ENCODE results near the gene FTL.
"Not testable (repeated sequence)": the region's sequence is repeated elsewhere in the genome, so short reads cannot be mapped to it uniquely, and the experiment has no call there.

FTL gene

DNA sequence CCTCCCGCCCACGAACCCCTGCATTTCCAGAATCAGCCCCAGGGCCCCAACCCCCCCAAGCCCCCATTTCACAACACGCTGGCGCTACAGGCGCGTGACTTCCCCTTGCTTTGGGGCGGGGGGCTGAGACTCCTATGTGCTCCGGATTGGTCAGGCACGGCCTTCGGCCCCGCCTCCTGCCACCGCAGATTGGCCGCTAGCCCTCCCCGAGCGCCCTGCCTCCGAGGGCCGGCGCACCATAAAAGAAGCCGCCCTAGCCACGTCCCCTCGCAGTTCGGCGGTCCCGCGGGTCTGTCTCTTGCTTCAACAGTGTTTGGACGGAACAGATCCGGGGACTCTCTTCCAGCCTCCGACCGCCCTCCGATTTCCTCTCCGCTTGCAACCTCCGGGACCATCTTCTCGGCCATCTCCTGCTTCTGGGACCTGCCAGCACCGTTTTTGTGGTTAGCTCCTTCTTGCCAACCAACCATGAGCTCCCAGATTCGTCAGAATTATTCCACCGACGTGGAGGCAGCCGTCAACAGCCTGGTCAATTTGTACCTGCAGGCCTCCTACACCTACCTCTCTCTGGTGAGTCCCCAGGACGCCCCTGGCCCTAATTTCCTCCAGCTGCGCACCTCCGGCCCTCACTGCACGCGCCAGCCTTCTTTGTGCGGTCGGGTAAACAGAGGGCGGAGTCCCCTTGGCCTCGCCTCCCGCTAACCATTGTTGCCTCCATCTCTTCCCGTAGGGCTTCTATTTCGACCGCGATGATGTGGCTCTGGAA, at the start of gene FTL:
TSS of gene FTL (plus strand) at position 270 of the 766 bp plus-strand sequence. CDS start at position 469, 199 bp downstream.
- DNase-seq (ENCODE audit: low read depth in 3 of 3): peak; percentile 75 to 79 (median 76)

DNA sequence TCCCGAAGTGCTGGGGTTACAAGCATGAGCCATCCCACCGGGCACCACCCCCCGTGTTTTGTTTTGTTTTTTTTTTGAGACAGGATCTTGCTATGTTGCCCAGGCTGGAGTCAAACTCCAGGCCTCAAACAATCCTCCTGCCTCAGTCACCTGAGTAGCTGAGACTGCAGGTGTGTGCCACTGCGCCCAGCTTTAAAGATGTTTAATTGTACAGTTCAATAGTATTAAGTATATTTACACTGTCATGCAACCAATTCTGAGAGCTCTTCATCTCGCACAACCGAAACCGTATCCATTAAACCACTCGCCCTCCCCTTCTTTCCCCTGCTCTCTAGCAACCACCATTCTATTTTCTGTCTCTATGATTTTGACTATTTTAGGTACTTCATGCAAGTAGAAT, 49.4 kb upstream of the FTL start:
- no peak for DNase-seq (ENCODE audit: low read depth in 3 of 3)

DNA sequence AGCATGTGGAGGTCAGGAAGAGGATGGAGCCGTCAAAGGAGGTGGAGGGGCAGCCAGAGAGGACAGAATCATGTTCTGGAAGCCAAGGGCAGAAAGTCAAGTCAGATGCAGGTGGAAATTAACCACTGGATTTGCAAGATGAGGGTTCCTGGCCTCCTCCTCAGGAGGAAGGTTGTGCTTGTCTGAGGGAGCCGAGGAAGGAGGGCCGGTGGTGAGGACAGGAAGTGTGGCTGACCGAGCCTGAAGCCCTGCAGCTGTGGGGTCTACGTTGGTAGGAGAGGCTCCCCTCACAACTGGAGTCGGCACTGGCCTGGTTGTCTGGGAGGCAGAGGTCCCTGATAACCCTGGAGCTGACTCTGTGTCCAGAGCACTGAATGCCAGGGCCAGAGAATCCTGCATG, 47.0 kb upstream of the FTL start:
- DNase-seq (ENCODE audit: low read depth in 3 of 3): no peak

DNA sequence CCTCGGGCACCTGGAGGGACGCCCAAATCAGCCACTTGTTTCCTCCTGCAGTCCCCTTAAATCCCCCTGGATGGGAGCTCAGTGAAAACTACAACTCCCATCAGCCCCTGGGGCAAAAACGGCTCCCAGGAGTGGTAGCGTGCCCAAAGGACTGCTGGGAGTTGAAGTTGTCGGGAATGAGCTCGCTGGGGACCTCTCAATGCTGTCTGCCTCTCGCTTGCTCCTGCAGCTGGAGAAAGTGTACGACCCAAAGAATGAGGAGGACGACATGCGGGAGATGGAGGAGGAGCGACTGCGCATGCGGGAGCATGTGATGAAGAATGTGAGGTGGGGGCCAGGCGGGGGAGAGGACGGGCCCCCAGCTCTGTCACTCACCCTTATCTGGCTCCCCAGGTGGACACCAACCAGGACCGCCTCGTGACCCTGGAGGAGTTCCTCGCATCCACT, 46.3 kb upstream of the FTL start:
- no peak for DNase-seq (ENCODE audit: low read depth in 3 of 3)

DNA sequence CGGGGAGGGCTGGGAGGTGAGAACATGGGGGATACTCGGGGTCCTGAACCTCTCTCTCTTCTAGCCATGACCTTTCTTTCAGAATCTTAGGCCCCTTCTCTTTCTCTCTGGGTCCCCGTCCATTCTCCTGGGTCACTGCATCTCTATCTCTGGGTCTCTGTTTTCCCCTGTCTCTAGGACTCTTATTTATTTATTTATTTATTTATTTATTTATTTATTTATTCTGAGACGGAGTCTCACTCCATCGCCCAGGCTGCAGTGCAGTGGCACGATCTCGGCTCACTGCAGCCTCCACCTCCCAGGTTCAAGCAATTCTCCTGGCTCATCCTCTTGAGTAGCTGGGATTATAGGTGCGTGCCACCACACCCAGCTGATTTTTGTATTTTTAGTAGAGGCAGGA, 45.8 kb upstream of the FTL start:
- not testable (repeated sequence) for DNase-seq (ENCODE audit: low read depth in 3 of 3)

DNA sequence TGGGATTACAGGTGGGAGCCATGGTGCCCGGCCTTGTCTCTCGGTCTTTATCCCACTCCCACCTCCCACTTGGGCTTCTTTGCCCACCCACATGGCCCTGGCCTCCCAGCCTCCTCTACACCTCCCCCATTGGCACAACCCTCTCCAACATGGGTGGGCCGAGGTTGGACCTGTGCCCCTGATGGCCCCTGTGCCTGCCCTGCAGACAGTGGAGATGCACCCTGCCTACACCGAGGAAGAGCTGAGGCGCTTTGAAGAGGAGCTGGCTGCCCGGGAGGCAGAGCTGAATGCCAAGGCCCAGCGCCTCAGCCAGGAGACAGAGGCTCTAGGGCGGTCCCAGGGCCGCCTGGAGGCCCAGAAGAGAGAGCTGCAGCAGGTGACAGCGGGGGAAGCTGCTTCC, 44.2 kb upstream of the FTL start:
- DNase-seq (ENCODE audit: low read depth in 3 of 3): no peak

DNA sequence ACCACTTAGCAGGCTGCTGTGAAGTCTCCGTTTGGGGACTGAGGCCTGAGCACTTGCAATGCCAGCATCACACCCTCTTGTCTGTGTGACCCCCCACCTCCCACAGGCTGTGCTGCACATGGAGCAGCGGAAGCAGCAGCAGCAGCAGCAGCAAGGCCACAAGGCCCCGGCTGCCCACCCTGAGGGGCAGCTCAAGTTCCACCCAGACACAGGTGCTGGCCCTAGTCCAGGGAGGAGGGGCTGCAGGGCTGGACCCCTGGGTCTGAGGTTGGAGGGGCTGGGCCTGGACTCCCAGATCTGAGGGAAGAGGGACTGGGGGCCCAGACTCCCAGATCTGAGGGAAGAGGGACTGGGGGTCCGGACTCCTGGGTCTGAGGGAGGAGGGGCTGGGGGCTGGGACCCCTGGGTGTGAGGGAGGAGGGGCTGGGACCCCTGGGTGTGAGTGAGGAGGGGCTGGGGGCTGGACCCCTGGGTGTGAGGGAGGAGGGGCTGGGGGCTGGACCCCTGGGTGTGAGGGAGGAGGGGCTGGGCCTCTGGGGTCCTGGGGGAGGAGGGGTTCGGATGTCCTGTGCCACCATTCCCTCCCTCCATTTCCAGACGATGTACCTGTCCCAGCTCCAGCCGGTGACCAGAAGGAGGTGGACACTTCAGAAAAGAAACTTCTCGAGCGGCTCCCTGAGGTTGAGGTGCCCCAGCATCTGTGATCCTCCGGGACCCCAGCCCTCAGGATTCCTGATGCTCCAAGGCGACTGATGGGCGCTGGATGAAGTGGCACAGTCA, 43.2 kb upstream of the FTL start:
- no peak for DNase-seq (ENCODE audit: low read depth in 3 of 3)

DNA sequence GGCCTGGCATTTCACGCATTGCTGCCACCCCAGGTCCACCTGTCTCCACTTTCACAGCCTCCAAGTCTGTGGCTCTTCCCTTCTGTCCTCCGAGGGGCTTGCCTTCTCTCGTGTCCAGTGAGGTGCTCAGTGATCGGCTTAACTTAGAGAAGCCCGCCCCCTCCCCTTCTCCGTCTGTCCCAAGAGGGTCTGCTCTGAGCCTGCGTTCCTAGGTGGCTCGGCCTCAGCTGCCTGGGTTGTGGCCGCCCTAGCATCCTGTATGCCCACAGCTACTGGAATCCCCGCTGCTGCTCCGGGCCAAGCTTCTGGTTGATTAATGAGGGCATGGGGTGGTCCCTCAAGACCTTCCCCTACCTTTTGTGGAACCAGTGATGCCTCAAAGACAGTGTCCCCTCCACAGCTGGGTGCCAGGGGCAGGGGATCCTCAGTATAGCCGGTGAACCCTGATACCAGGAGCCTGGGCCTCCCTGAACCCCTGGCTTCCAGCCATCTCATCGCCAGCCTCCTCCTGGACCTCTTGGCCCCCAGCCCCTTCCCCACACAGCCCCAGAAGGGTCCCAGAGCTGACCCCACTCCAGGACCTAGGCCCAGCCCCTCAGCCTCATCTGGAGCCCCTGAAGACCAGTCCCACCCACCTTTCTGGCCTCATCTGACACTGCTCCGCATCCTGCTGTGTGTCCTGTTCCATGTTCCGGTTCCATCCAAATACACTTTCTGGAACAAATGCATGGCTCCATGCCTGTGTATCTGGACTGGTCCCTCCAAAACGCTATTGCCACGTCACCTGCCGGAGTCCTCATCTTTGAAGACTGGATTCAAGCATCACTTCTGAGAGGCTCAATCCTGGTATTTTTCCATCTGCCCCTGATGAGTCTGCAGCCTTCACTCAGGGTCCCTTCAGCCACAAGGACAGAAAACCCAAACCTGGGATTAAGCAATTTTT, 42.3 kb upstream of the FTL start:
- no peak for DNase-seq (ENCODE audit: low read depth in 3 of 3)

DNA sequence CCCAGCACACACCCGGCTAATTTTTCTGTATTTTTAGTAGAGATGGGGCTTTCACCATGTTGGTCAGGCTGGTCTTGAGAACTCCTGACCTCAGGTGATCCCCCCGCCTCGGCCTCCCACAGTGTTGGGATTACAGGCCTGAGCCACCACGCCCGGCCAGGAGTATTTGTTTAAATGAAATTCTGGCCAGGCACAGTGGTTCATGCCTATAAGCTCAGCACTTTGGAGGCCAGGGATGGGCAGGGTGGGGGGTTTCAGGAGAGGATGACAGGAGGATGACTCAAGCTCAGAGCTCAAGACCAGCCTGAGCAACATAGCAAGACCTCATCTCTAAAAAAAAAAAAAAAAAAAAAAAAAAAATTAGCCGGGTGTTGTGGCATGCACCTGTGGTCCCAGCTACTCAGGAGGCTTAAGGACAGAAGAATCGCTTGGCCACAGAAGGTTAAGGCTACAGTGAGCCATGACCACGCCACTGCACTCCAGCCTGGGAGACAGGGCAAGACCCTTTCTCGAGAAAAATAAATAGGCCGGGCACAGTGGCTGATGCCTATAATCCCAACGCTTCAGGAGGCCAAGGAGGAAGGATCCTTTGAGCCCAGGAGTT, 39.8 kb upstream of the FTL start:
- DNase-seq (ENCODE audit: low read depth in 3 of 3): no peak

DNA sequence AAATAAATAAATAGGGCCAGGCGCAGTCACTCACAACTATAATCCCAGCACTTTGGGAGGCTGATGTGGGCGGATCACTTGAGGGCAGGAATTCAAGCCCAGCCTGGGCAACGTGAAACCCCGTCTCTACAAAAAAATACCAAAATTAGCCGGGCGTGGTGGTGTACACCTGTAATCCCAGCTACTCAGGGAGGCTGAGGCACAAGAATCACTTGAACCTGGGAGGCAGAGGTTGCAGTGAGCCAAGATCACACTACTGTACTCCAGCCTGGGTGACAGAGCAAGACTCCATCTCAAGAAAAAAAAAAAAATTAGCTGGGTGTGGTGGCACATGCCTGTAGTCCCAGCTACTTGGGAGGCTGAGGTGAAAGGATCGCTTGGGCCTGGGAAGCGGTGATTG, 39.2 kb upstream of the FTL start:
- not testable (repeated sequence) for DNase-seq (ENCODE audit: low read depth in 3 of 3)

DNA sequence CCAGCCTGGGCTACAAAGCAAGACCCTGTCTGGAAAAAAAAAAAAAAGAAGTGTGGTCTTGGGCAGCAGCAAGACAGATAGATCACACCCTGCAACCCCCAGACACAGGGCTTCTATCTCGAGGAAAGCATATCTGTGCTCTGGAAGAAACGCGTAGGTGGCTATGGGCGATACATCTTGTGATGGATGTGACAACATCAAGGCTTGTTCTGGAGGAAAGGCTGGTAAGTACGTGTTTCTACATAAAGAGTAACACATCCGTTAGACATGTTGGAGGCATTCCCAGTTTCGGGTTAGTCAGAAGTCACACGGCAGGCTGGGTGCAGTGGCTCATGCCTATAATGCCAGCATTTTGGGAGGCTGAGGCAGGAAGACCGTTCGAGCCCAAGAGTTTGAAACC, 38.2 kb upstream of the FTL start:
- no peak for DNase-seq (ENCODE audit: low read depth in 3 of 3)

DNA sequence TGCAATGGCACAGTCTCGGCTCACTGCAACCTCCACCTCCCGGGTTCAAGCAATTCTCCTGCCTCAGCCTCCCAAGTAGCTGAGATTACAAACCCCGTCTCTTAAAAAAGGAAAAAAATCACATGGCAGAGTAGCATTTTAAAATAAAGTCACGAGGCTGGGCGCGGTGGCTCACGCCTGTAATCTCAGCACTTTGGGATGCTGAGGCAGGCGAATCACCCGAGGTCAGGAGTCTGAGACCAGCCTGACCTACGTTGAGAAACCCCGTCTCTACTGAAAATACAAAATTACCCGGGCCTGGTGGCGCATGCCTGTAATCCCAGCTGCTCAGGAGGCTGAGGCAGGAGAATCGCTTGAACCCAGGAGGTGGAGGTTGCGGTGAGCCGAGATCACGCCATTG, 37.4 kb upstream of the FTL start:
- not testable (repeated sequence) for DNase-seq (ENCODE audit: low read depth in 3 of 3)

DNA sequence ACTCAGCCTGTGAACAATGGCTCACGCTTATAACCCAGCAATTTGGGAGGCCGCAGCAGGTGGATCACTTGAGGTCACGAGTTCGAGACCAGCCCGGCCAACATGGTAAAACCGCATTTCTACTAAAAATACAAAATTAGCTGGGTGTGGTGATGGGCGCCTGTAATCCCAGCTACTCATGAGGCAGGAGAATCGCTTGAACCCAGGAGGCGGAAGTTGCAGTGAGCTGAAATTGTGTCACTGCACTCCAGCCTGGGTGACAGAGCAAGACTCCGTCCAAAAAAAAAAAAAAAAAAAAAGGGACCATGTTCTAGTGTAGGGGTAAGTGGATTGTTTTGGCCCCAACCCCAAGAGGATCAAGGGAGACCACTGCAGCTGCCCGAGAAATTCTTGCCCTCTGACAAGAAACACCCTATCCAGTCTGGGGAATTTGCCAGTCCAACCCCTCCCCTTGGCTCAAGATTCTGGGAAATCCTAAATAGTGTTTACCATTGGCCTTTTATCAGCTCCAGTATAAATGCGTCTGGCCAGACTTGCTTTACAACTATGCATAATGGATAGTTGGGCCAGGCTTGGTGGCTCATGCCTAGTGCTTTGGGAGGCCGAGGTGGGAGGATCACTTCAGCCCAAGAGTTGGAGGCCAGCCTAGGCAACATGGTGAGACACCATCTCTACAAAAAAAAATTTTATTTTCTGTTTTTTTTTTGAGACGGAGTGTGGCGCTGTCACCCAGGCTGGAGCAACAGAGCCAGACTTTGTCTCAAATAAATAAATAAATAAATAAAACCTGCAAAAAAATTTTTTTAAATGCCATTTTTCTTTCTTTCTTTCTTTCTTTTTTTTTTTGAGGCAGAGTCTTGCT, 36.7 kb upstream of the FTL start:
- no peak for DNase-seq (ENCODE audit: low read depth in 3 of 3)

DNA sequence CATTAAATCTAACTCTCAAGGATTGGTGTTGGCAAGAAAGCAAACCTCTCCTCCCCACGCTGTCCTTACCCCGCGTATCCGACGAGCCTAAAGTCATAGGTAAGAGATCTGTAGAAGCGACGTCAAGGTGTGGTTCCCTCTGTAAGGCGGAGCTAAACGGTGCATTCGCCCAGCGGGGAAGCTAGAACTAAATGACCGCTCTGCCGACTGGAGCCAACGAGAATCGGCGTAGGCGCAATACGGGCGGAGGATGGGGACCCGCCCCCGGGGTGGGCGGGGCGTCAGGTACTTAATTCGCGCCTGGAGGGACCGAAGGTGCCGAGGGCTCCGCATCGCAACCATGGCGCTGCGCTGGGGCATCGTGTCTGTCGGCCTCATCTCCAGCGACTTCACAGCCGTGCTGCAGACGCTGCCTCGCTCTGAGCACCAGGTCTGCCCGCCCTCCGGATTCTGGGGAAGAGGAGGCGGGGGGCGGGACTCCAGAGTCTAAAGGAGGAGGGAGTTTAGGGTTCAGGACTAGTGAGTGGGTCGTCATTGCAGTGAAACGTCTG, 31.7 kb upstream of the FTL start, which contains the start of gene DHDH:
TSS of gene DHDH (plus strand) at position 318 of the 551 bp plus-strand sequence. CDS start at position 341, 23 bp downstream.
- DNase-seq (ENCODE audit: low read depth in 3 of 3): peak; percentile 50 to 72 (median 66)

DNA sequence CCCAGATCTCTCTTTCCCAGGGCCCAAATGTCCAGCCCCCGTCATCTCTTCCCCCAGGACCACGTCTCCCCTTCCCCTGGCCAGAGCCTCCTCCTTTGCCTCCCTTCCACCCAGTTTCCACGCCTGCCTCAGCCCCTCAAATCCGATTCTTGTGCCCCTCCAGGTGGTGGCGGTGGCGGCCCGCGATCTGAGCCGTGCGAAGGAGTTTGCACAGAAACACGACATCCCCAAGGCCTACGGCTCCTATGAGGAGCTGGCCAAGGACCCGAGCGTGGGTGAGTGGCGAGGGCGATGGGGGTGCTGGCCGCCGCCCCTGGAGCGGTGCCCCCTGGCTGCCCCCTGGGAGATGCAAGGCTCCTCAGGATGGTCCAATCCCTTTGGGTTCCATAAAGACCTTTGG, 30.3 kb upstream of the FTL start:
- no peak for DNase-seq (ENCODE audit: low read depth in 3 of 3)

DNA sequence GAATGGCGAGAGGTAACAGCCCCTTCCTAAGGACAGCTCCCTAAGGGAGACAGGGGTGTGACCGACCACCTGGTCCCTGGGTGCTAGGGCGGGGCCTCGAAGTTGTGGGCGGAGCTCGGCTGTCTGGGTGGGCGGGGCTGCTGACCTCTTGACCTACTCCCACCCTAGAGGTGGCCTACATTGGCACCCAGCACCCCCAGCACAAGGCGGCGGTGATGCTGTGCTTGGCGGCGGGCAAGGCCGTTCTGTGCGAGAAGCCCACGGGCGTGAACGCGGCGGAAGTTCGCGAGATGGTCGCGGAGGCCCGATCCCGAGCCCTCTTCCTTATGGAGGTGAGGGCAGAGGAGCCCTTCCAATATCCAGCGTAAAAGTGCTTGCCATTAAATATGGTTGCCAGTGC, 29.2 kb upstream of the FTL start:
- DNase-seq (ENCODE audit: low read depth in 3 of 3): no peak

DNA sequence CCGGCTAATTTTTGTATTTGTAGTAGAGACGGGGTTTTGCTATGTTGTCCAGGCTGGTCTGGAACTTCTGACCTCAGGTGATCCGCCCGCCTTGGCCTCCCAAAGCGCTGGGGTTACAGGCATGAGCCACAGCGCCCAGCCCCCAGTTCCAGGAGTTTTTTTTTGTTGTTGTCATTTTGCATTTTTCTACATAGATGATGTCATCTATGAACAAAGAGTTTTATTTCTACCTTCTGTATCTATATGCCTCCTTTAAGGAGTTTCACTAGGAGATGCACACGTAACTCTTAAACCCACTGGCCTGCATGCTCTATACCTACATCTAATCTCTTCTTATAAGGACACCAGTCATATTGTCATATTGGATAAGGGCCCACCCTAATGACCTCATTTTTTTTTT, 26.9 kb upstream of the FTL start:
- DNase-seq (ENCODE audit: low read depth in 3 of 3): no peak

DNA sequence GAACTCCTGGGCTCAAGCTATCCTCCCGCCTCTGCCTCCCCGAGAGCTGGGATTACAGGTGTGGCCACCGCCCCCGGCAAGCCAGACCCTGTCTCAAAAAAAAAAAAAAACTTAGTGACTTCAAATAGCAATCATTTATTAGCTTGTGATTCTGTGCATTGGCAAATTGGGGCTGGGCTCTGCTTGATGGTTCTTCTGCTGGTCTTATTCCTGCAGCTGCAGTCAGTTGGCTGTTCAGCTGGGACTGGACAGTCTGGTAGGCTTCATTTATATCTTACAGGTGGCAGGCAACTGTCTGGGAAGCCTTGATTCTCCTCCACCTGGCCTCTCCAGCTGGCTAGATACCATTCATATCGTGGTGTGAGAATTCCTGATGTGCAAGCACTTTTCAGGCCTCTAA, 24.2 kb upstream of the FTL start:
- no peak for DNase-seq (ENCODE audit: low read depth in 3 of 3)

DNA sequence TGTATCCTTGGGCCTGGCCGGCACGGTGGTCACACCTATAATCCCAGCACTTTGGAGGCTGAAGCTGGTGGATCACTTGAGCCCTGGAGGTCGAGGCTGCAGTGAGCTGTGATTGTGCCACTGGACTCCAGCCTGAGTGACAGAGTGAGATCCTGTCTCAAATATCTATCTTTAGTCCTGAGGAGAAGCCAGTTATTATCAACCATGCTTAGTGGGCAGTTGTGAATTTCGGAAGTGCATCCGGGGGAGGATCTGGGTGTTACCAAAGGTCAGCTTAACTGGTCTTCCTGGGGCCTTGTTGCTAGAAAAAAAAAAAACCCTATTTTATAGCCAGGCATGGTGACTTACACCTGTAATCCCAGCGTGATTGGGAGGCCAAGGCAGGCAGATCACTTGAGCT, 22.0 kb upstream of the FTL start:
- no peak for DNase-seq (ENCODE audit: low read depth in 3 of 3)

DNA sequence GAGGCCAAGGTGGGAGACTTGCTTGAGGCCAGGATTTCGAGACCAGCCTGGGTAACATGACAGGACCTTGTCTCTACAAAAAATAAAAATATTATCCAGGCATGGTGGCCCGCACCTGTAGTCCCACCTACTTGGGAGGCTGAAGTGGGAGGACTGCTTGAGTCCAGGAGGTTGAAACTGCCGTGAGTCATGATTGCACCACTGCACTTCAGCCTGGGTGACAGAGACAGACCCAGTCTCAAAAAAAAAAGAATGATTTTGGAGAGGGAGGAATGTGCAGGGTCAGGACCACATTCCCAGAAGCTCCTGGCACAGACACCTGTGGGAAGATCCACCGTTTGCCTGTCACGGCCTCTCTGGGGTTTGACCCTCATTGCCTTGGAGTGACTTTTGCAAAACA, 19.7 kb upstream of the FTL start:
- no peak for DNase-seq (ENCODE audit: low read depth in 3 of 3)
